Right atrium auricular region (tissue), 2 donors: ENCODE results near the gene CPSF4. TPM values are rescaled to one million over a fixed set of nuclear protein-coding genes. Genes with fewer than 3 reads are reported as not detected.
A peak's percentile ranks its signal among the peaks of the same experiment; 100 is the strongest.

Experiments
- DNase-seq: peaks from one replicate; pipeline ENCODE4 v3.0.0-alpha.2; 2019; ENCODE audit warnings: low spot score
- H3K27ac ChIP-seq, 2 donors: fragments of 200-600 bp; sonication (generic); 1 replicate in 1 of 2; 2 replicates in 1 of 2; pipeline ENCODE4 v1.5.1; 2016 to 2019
- H3K27me3 ChIP-seq, 2 donors: fragments of 200-600 bp; sonication (generic); one replicate each; pipeline versions ENCODE4 v1.5.1 to v1.6.0; 2017 to 2019
- H3K36me3 ChIP-seq: fragments of 200-600 bp; sonication (generic); one replicate; pipeline ENCODE4 v1.5.1; 2016
- H3K4me1 ChIP-seq, 2 donors: fragments of 200-600 bp; sonication (generic); one replicate each; pipeline versions ENCODE4 v1.5.1 to v1.6.0; 2017 to 2019
- H3K4me3 ChIP-seq, 2 donors: fragments of 200-600 bp; sonication (generic); 1 replicate in 1 of 2; 2 replicates in 1 of 2; pipeline ENCODE4 v1.5.1; 2017 to 2019; ENCODE audit warnings: mild to moderate bottlenecking in 1 of 2, moderate library complexity in 1 of 2
- H3K9me3 ChIP-seq, 2 donors: fragments of 200-600 bp; sonication (generic); one replicate each; pipeline ENCODE4 v1.5.1; 2019
- total RNA-seq, 2 donors: library from RNA; depleted of rRNA; stranded (reverse); fragments of >200 nt; gene quantifications; one replicate each; pipeline ENCODE4 v1.1.0, GENCODE V29; 2016
- TF ChIP-seq, protein P1 (sequence below), 2 donors: fragments of 200-600 bp; sonication (generic); IDR thresholded peaks; one replicate each; pipeline ENCODE4 v1.5.1; 2019; ENCODE audit warnings: antibody characterized with exemption in 2 of 2

The CPSF4 gene
- total RNA-seq, 2 donors from 2014 or later, result 12.4 to 18.8 TPM

DNA sequence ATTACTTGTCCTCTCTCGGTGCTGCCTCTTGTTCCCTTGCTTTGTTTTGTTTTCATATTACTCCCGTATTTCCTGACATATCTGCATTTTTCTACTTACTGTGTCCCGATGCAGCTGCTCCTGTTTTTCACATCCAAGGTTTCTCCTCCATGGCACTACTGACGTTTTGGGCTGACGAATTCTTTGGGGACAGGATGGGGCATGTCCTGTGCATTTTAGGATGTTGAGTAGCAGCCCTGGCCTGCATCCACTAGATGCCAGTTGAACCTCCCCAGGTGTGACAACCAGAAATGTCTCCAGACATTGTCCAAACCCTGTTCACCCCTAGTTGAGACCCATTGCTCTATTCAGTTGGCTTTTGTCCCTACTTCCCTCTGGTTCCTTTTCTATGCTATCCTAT is 46.4 kb downstream of the CPSF4 start:
- TF ChIP-seq, protein P1, sequence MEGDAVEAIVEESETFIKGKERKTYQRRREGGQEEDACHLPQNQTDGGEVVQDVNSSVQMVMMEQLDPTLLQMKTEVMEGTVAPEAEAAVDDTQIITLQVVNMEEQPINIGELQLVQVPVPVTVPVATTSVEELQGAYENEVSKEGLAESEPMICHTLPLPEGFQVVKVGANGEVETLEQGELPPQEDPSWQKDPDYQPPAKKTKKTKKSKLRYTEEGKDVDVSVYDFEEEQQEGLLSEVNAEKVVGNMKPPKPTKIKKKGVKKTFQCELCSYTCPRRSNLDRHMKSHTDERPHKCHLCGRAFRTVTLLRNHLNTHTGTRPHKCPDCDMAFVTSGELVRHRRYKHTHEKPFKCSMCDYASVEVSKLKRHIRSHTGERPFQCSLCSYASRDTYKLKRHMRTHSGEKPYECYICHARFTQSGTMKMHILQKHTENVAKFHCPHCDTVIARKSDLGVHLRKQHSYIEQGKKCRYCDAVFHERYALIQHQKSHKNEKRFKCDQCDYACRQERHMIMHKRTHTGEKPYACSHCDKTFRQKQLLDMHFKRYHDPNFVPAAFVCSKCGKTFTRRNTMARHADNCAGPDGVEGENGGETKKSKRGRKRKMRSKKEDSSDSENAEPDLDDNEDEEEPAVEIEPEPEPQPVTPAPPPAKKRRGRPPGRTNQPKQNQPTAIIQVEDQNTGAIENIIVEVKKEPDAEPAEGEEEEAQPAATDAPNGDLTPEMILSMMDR (IDR thresholded peaks at IDR 0.05), result no peak
- Histone ChIP-seq H3K27ac (no peak overlapping the region), H3K9me3 (no peaks in the 10 kb centered on the region), H3K4me3 (no peak overlapping the region), H3K4me1 (no peaks in the 10 kb centered on the region), H3K36me3 (peaks cover 18% of the 10 kb centered on the region), H3K27me3 (no peaks in the 10 kb centered on the region)
- DNase-seq, result no peak

DNA sequence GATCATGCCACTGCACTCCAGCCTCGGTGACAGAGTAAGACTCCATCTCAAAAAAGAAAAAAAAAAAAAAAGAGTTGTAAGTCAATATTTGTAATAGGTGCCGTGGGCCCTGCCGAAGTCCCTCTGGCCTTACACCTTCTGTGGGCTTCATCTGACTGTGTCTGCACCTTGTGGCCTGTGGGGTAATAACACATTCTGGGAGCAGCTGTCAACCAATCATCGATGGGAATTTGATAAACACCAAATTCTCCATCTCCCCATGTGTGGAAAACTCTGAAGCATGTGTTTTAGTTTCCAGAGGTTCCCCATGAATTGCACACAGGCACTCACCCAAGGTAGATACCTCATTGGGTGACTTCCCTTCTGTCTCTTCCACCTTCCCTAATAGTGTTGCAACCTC is 50.5 kb downstream of the CPSF4 start:
- no peak for DNase-seq
- peaks cover 36% of the 10 kb centered on the region for H3K36me3 ChIP-seq
- no peak overlapping the region for H3K27ac ChIP-seq
- peaks cover 2 to 16% of the 10 kb centered on the region in 2 donors for H3K9me3 ChIP-seq
- TF ChIP-seq, protein P1 (IDR thresholded peaks at IDR 0.05), result no peak
- no peaks in the 10 kb centered on the region for H3K4me1 ChIP-seq
- H3K27me3 ChIP-seq, result no peaks in the 10 kb centered on the region
- H3K4me3 ChIP-seq, result no peak overlapping the region

DNA sequence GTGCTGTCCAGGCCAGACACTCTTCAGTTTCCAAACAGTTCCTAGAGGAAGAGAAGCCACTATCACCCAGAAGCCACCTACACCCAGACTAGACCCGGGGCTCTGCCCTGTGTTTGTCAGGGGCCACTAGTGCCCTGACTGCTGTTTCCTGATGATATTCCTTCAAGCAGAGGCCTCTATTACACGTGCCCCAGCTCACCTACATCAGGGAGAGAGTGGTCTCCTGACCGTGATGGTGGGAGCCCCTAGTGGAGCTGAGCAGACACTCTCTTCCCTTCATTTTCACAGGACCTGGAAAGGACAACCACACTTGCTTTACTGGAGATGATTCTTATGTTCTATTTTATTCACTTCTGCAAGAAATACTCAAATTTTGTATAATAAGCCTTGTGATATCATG is 52.1 kb downstream of the CPSF4 start:
- no peaks in the 10 kb centered on the region for H3K27me3 ChIP-seq
- no peak for DNase-seq
- H3K4me1 ChIP-seq, result no peaks in the 10 kb centered on the region
- peaks cover 34% of the 10 kb centered on the region for H3K36me3 ChIP-seq
- H3K27ac ChIP-seq, result no peak overlapping the region
- H3K4me3 ChIP-seq, result no peak overlapping the region
- H3K9me3 ChIP-seq, result peaks cover 4 to 24% of the 10 kb centered on the region in 2 donors
- TF ChIP-seq, protein P1 (IDR thresholded peaks at IDR 0.05), result no peak

DNA sequence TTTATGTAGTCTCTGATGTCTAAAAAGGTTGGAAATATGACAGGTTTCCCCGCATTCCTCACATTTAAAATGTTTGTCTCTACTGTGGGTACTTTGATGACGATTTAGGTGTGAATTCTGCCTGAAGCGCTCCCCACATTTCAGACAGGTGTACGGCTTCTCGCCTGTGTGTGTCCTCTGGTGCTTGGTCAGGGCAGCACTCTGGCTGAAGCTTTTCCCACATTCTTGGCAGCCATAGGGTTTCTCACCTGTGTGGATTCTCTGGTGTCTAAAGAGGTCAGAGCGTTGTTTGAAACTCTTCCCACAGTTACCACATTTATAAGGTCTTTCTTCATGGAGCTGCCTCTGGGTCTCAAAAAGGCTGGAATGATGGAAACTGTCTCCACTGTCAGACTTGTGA is 55.1 kb downstream of the CPSF4 start:
- no peak for DNase-seq
- Histone ChIP-seq H3K27me3 (no peaks in the 10 kb centered on the region), H3K4me1 (peaks cover 0 to 17% of the 10 kb centered on the region in 2 donors), H3K9me3 (peaks cover 4 to 24% of the 10 kb centered on the region in 2 donors), H3K4me3 (no peak overlapping the region), H3K36me3 (peaks cover 56% of the 10 kb centered on the region), H3K27ac (no peak overlapping the region)
- TF ChIP-seq, protein P1 (IDR thresholded peaks at IDR 0.05), result no peak

DNA sequence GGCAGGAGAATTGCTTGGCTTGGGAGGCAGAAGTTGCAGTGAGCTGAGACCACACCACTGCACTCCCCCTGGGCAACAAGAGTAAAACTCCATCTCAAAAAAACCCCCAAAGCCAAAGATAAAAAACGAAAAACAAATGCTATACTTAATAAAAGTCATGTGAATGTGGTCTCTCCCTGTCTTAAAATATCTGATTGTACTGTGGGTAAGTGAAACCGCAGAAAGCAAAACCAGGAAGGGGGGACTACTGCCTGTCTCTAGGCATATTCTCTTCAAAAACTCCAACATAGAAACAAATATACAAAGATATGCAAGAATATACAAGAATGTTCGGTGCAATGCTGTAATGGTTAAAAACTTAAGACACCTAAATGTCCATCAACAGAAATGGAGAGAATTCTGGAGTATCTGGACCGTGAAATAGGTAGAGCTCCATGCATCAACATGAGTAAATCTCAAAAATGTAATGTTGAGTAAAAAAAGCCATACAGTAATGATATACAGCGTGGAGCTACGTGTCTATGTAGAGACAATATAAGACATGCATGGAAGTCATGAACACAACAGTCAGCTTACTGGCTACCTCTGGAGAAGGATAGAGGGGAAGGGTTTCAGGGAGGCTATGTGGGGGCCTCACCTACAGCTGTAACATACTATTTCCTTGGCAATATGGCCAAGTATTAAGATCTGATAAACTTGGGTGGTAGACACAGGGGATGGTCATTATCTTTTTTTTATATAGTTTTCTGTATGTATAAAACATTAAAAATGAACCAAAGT is 59.2 kb downstream of the CPSF4 start:
- Histone ChIP-seq H3K36me3 (peaks cover 47% of the 10 kb centered on the region), H3K9me3 (peaks cover 4 to 22% of the 10 kb centered on the region in 2 donors), H3K4me1 (peaks cover 0 to 26% of the 10 kb centered on the region in 2 donors), H3K27ac (peak overlapping the region in 1 of 2 donors; percentile 93), H3K4me3 (peak overlapping the region; percentile 75 to 80), H3K27me3 (no peaks in the 10 kb centered on the region)
- TF ChIP-seq, protein P1 (IDR thresholded peaks at IDR 0.05), result no peak
- no peak for DNase-seq
